GM20431 (cell line): ENCODE results near the gene SGCG.
"Not testable (repeated sequence)": the region's sequence is repeated elsewhere in the genome, so short reads cannot be mapped to it uniquely, and the experiment has no call there.

Experiments
- in situ Hi-C: fragments of 300-500 bp; cut with MseI, MboI; formaldehyde crosslinking; loops from one replicate; pipeline ENCODE4 v1.15.0; 2020; ENCODE audit warnings: low sequenced_read_pairs; ENCODE audit not compliant: unreplicated experiment

Gene SGCG

GRCh38 chr13:23180711-23181110 is at the start of gene SGCG:
SGCG (plus strand) TSS chr13:23180979; CDS start chr13:23203695, 22,716 bp downstream.
- in situ Hi-C loops = no loop called here

- in situ Hi-C loops = no loop called here
Observed at GRCh38 chr13:23134542-23134941, 46.2 kb upstream of the SGCG start.

- in situ Hi-C loops = no loop called here
Observed at GRCh38 chr13:23140492-23140891, 40.3 kb upstream of the SGCG start.

- in situ Hi-C loops = no loop called here
Observed at GRCh38 chr13:23141964-23142363, 38.8 kb upstream of the SGCG start.

- in situ Hi-C loops = not testable (repeated sequence)
Observed at GRCh38 chr13:23142607-23143006, 38.2 kb upstream of the SGCG start.

GRCh38 chr13:23144431-23144830 is 36.3 kb upstream of the SGCG start:
- in situ Hi-C loops = no loop called here

- in situ Hi-C loops = no loop called here
Observed at GRCh38 chr13:23146006-23146405, 34.8 kb upstream of the SGCG start.

GRCh38 chr13:23146811-23147625 is 33.8 kb upstream of the SGCG start:
- in situ Hi-C loops = no loop called here

GRCh38 chr13:23147827-23148226 is 33.0 kb upstream of the SGCG start:
- in situ Hi-C loops = no loop called here

GRCh38 chr13:23157781-23158180 is 23.0 kb upstream of the SGCG start:
- in situ Hi-C loops = no loop called here

- in situ Hi-C loops = no loop called here
Observed at GRCh38 chr13:23159205-23159759, 21.5 kb upstream of the SGCG start.

- in situ Hi-C loops = no loop called here
Observed at GRCh38 chr13:23159760-23160637, 20.8 kb upstream of the SGCG start.

- in situ Hi-C loops = no loop called here
Observed at GRCh38 chr13:23160638-23161480, 19.9 kb upstream of the SGCG start.

- in situ Hi-C loops = no loop called here
Observed at GRCh38 chr13:23161481-23161825, 19.3 kb upstream of the SGCG start.

- in situ Hi-C loops = no loop called here
Observed at GRCh38 chr13:23175920-23176319, 4.9 kb upstream of the SGCG start.

GRCh38 chr13:23182142-23182541 is 1.4 kb downstream of the SGCG start:
- in situ Hi-C loops = no loop called here

GRCh38 chr13:23183292-23183691 is 2.5 kb downstream of the SGCG start:
- in situ Hi-C loops = no loop called here

GRCh38 chr13:23185542-23185941 is 4.8 kb downstream of the SGCG start:
- in situ Hi-C loops = no loop called here

- in situ Hi-C loops = no loop called here
Observed at GRCh38 chr13:23201870-23202269, 21.1 kb downstream of the SGCG start.

- in situ Hi-C loops = no loop called here
Observed at GRCh38 chr13:23202383-23202782, 21.6 kb downstream of the SGCG start.
